ENCODE data around the gene ALX4.

The ALX4 gene

DNA sequence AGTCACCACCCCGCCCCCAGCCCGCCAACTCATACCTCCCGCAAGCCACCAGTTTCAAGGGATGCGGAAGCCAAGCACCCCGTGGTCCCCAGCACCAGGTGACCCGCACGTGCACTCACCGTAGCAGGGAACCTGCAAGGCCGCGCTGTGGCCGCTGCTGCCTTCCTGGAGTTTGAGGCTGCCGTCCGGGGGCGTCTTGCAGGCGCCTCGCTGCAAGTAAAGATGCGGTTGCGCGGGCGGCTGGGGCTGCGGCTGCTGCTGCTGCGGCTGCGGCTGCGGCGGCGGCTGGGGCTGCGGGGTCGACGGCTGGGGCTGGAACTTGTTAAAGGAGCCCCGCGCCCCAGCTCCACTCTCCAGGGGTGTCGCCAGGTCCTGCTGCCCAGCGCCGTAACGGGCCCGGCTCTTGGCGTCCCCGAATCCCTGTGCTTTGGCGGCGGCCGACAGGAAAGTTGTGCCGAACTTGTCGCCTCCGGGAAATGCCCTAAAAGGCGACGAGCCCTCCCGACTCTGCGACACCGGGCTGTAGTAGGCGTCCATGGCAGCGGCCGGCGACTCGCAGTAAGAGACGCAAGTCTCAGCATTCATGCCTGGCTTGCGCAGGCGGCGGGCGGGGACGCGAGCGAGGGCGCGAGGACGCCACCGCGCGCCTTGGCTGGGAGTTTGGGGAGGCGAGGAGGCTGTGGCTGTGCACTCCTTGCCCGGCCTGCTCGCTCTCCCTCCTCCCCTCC, at the start of gene ALX4:
TSS of gene ALX4 (minus strand) at position 662 of the 728 bp plus-strand sequence. CDS start at position 585, 77 bp downstream.
- no peak for DNase-seq

- no peak for DNase-seq
Measured at GRCh38 chr11:44359162-44359561, 49.2 kb upstream of the ALX4 start.

DNA sequence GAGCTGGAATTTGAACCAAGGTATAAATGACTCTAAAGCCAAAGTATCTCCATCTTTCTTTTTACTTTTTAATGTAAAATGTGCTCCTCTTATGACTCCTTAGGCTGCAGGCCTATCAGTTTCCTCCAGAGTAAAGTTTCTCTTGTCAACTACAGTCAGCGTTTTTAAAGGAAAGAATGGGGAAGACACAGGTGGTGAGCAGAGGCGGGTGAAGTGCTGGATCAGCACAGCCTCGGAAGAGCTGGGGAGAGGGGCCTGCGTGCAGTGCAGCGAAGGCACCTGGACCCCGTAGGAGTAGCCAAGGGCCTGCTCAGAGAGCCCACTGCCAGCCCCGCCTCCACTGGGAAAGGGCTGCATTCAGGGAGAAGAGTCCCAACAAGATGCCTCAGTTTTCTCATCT, 48.8 kb upstream of the ALX4 start:
- DNase-seq: no peak

DNA sequence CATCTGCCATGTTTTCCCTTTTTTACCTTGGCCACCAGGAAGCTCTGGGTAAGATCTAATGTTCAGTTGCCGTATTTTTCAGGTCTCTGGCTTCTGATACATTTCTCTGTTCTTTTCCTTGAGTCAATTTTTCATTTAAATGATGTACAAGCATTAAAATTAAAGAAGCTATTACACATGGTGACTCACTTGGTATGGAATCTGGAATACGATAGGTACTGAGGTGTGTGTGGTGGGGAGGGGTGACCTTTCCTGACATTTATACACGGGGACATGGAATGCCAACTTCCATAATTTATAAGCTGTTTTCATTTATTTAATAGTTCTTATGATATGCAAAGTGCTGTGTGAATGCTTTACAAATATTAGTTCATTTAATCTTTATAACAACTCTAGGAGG, 47.8 kb upstream of the ALX4 start:
- DNase-seq: no peak

DNA sequence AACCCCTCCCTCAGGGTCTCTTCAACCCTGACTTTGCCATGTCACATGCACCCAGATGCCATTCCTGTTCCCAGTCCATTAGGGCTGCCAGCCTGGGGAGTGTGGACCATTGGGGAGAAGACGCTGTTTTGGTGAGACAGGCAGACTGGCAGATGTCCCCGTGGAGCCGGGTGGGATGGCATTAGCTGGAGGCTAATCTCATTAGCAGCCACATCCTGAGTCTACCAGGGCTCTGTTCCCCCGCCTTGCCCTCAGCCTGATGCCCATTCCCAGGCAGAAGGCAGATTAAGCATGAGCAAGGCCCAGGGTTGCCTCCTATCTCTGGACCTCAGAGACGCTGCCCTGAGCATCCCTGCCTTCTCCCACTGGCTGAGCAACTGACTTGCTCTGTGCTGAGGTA, 46.4 kb upstream of the ALX4 start:
- DNase-seq: no peak

DNA sequence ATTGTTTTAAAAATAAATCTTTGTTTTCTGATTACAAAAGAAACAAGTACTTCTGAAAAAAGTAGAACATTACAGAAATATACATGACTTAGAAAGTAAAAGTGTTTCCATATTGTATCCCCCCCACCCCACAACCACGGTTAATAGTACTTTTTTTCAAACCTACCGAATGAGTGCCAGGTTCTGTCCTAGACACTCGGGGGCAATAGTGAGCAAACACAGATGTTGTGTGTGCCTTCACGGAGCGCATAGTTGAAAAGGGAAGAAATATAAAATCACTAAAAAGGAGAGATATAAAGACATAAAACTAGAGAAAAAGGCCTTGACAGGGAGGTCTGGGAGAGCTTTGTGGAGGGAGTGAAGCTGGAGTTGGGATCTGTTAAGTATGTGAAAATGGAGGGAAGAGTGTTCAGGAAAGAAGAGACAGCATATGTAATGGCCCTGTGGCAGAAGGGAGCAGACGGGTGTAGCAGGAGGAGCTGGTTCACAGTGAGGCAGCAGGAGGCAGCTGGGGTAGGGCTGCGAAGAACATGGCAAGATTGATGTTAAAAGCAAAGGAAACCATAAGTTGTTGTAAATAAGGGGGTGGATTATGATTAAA, 42.1 kb upstream of the ALX4 start:
- no peak for DNase-seq

GRCh38 chr11:44351006-44351660, 41.2 kb upstream of the ALX4 start:
- no peak for DNase-seq

DNA sequence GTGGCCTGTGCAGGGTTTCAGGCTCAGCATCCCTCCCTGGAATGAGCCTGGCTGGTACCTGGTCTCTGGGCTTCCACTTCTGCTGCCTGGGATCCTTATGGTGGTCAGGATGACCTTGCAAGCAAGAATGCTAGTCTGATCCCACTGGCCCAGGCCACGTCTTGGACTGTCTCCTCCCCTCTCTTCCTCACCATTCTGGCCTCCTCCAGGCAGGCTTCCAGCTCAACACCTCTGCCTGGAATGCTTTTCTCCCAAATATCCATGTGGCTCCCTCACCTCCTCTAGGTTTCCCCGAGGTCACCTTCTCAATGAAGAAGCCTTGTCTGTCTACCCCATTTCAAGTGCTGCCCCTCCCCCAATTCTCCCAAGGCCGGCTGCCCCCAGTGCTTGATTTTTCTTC, 39.4 kb upstream of the ALX4 start:
- no peak for DNase-seq

- no peak for DNase-seq
Measured at GRCh38 chr11:44348721-44349120, 38.8 kb upstream of the ALX4 start.

DNA sequence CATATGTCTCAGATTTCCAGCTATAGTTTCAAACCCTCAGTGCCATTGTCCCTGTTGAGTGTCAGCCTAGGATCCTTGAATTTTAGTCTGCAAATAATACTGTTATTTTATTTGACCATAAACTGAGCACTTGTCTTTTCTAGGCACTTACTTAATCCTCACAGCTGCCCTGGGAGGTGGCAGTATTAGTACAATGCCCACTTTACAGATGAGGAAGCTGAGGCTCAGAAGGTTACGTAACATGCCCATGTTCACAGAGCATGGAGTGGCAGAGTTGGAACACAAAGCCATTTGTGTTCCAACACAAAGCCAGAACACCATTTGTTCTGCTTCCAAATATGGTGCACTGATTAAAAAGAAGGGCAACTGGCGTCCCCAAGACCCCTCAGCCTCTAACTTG, 38.2 kb upstream of the ALX4 start:
- DNase-seq: no peak

DNA sequence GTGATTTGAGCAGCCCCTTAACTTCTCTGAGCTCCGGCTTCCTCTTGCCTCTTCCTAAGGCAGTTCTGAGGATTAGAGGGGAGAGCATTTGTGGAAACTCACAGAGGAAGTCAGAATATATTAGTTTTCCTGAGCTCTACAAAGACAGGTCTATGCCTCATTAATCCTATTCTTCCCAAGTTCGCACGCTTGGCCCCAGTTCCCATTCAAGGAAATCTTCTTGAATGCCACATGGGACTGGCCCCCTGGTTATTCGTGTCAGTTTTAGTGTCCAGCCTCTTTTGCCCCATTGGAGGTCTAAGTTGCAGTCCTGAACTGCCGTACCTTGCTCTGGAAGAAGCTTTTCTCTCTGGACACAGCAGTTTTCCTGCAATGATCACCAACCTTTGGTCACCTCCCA, 37.6 kb upstream of the ALX4 start:
- no peak for DNase-seq

DNA sequence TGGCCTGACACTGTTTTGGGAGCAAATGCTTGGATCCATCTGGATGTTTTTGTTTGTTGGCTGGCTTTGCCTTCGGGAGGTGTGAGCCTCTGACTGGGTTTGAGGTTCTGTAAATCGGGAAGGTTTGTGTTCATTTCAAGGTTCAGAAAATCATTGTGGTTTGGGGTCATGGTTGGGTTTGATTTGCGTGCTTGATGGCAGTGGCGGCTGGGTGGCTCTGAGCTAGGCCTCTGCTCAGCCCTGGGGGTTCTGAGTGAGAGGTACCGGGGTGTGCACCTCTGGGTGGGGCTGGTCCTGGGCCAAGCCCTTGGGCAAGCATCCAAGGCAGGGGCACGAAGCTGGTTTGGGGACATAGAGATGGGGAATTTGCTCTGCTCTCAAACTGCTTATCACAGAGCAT, 37.0 kb upstream of the ALX4 start:
- DNase-seq: no peak

GRCh38 chr11:44345781-44346180, 35.8 kb upstream of the ALX4 start:
- no peak for DNase-seq

GRCh38 chr11:44344921-44345320, 35.0 kb upstream of the ALX4 start:
- DNase-seq: no peak

DNA sequence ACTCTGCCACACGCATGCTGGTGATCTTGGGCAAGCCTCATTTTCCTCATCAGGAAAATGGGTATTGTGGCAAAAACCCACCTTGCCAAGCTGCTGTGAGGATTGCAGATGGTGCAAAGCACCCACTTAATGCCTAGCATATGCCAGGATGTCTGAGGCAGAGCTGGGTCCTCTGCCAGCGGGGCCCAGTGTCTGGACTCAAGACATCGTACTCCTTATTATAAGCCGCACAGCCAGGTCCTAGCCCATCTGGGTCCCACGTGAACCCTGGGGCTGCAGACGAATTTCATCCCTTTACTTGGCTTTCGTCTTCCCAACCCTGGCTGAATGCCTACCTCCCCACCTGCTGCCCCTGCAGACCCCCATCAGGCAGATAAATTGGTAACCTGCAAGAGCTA, 34.5 kb upstream of the ALX4 start:
- no peak for DNase-seq

GRCh38 chr11:44343778-44344422, 34.0 kb upstream of the ALX4 start:
- no peak for DNase-seq

- DNase-seq: no peak
Measured at GRCh38 chr11:44342616-44343015, 32.7 kb upstream of the ALX4 start.

GRCh38 chr11:44340656-44341055, 30.7 kb upstream of the ALX4 start:
- DNase-seq: no peak

- no peak for DNase-seq
Measured at GRCh38 chr11:44339530-44339883, 29.6 kb upstream of the ALX4 start.

GRCh38 chr11:44338698-44339529, 29.0 kb upstream of the ALX4 start:
- no peak for DNase-seq

- no peak for DNase-seq
Measured at GRCh38 chr11:44338026-44338425, 28.1 kb upstream of the ALX4 start.

DNA sequence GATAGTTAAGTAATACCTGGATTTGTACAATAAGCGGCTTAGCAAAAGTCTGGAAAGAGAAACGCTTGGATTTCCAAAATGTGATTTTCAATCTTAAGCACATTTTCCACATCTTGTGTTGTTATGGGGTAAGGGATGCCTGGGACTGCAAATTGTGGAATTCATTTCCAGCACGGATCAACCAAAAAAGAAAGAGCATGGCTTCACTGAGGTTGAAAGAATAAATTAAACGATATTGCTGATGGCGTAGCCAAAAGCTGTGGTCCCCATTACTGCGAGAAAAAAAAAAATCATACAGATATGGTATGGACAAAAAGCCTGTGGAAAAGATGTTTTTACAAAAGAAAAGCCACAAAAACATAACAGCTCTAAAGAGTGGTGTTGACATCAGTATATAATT, 26.0 kb upstream of the ALX4 start:
- no peak for DNase-seq

Measured in NCI-H187 treated with DMSO at 0.1 percent for 48 hours (cell line).